Measurements from ENCODE around the gene SI. TPM values are rescaled to one million over a fixed set of nuclear protein-coding genes. Genes with fewer than 3 reads are reported as not detected.
"Not testable (repeated sequence)": the region's sequence is repeated elsewhere in the genome, so short reads cannot be mapped to it uniquely, and the experiment has no call there.

SI gene
- total and polyA plus RNA-seq, 3 donors from 2014 or later: 1.5 to 2.9 (median 2.8) TPM

- no peaks in the 10 kb centered on the region for H3K4me1 ChIP-seq
- H3K36me3 ChIP-seq (ENCODE audit: low read depth, missing control alignments): no peaks in the 10 kb centered on the region
- no peak for TF ChIP-seq CTCF (IDR thresholded peaks at IDR 0.05)
- H3K4me3 ChIP-seq: no peak overlapping the region
- H3K27me3 ChIP-seq: no peaks in the 10 kb centered on the region
- no peak for DNase-seq
- H3K9me3 ChIP-seq: no peaks in the 10 kb centered on the region
- 91 to 94% methylated on average over 3 of the region's 3 CpGs for WGBS, 2 donors
- H3K27ac ChIP-seq: no peak overlapping the region
- intact Hi-C loops (cut with DNase I; ENCODE audit: low total_unique reads): no loop called here
Observed at GRCh38 chr3:165011557-165011956, 66.7 kb downstream of the SI start.

- no peaks in the 10 kb centered on the region for H3K4me1 ChIP-seq
- no peaks in the 10 kb centered on the region for H3K27me3 ChIP-seq
- intact Hi-C loops (cut with DNase I; ENCODE audit: low total_unique reads): no loop called here
- H3K27ac ChIP-seq: no peak overlapping the region
- H3K4me3 ChIP-seq: no peak overlapping the region
- H3K9me3 ChIP-seq: no peaks in the 10 kb centered on the region
- 89 to 95% methylated on average over 1 of the region's 1 CpG for WGBS, 2 donors
- H3K36me3 ChIP-seq (ENCODE audit: low read depth, missing control alignments): no peaks in the 10 kb centered on the region
- TF ChIP-seq POLR2A (IDR thresholded peaks at IDR 0.05) (no peak), CTCF (IDR thresholded peaks at IDR 0.05) (no peak)
- no peak for DNase-seq
Observed at GRCh38 chr3:164984947-164985346, 93.3 kb downstream of the SI start.

- H3K4me3 ChIP-seq: no peak overlapping the region
- H3K36me3 ChIP-seq (ENCODE audit: low read depth, missing control alignments): no peaks in the 10 kb centered on the region
- H3K27ac ChIP-seq: no peak overlapping the region
- 85 to 92% methylated on average over 6 of the region's 6 CpGs for WGBS, 2 donors
- H3K9me3 ChIP-seq: no peaks in the 10 kb centered on the region
- TF ChIP-seq POLR2A (IDR thresholded peaks at IDR 0.05) (no peak), CTCF (IDR thresholded peaks at IDR 0.05) (no peak)
- no peaks in the 10 kb centered on the region for H3K4me1 ChIP-seq
- no peak for DNase-seq
- intact Hi-C loops (cut with DNase I; ENCODE audit: low total_unique reads): no loop called here
- no peaks in the 10 kb centered on the region for H3K27me3 ChIP-seq
Observed at GRCh38 chr3:164962610-164963009, 115.7 kb downstream of the SI start.

GRCh38 chr3:164952966-164953365 is 125.3 kb downstream of the SI start:
- intact Hi-C loops (cut with DNase I; ENCODE audit: low total_unique reads): no loop called here
- 76 to 87% methylated on average over 3 of the region's 3 CpGs for WGBS, 2 donors
- no peaks in the 10 kb centered on the region for H3K9me3 ChIP-seq
- no peaks in the 10 kb centered on the region for H3K36me3 ChIP-seq (ENCODE audit: low read depth, missing control alignments)
- DNase-seq: no peak
- no peak overlapping the region for H3K27ac ChIP-seq
- no peaks in the 10 kb centered on the region for H3K4me1 ChIP-seq
- no peak overlapping the region for H3K4me3 ChIP-seq
- TF ChIP-seq POLR2A (IDR thresholded peaks at IDR 0.05) (no peak), CTCF (IDR thresholded peaks at IDR 0.05) (no peak)
- no peaks in the 10 kb centered on the region for H3K27me3 ChIP-seq

- WGBS, 2 donors: 61 to 68% methylated on average over 7 of the region's 7 CpGs
- H3K4me1 ChIP-seq; intact Hi-C loops (cut with DNase I; ENCODE audit: low total_unique reads); H3K36me3 ChIP-seq (ENCODE audit: low read depth, missing control alignments); H3K27me3 ChIP-seq; H3K27ac ChIP-seq; H3K9me3 ChIP-seq; DNase-seq: not testable (repeated sequence)
- H3K4me3 ChIP-seq: peak overlapping the region in 1 of 2 donors; percentile 24
Observed at GRCh38 chr3:164951403-164951802, 126.9 kb downstream of the SI start.

Measured in testis (tissue), 3 donors.